Measurements from ENCODE around the gene SECISBP2L. TPM values are rescaled to one million over a fixed set of nuclear protein-coding genes. Genes with fewer than 3 reads are reported as not detected.

The SECISBP2L gene
- polyA plus RNA-seq, 1 donor (not counting 4 experiments of a cell fraction or from before 2014, with no cell fraction given), result 15.4 TPM

DNA sequence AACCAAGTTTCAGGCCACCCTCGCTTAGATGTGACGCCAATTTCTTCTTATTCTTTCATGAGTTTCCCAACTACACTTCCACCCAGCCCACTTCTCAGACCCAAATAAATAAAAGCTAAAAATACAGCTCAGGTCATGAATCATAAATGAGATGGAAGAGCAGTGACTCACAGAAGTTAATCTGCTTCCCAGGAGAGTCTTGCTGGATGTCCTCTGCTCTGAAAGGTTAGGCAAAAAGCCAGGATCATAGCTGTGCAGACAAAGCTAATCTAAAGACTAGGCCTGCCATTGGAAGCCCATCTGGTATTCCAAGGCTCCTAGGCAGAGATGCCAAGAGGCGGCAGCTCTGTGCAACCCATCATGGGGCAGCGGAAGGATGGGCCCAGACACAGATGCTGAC is 106.6 kb downstream of the SECISBP2L start:
- FAIRE-seq (peak; percentile 80), DNase-seq (ENCODE audit: low read depth, low spot score) (no peak)
- H3K9me1 ChIP-seq (ENCODE audit: control insufficient read depth, extremely low read depth, insufficient read depth, low read length), result no peaks in the 10 kb centered on the region
- no peaks in the 10 kb centered on the region for H3K36me3 ChIP-seq (ENCODE audit: control insufficient read depth in 2 of 2, extremely low read depth in 1 of 2, insufficient read depth in 2 of 2, low read length in 2 of 2)
- dilution Hi-C loops (cut with MboI; ENCODE audit: extremely low pct_ligation_motif_present, low sequenced_read_pairs), result no loop called here
- H2AFZ ChIP-seq (ENCODE audit: control insufficient read depth, low read length), result no peak overlapping the region
- no peak overlapping the region for H3K4me2 ChIP-seq (ENCODE audit: control insufficient read depth, extremely low read depth, insufficient read depth, low read depth, low read length)
- H3K4me1 ChIP-seq (ENCODE audit: control insufficient read depth, extremely low read depth, insufficient read depth, low read length), result peaks cover 10% of the 10 kb centered on the region
- H3K9ac ChIP-seq (ENCODE audit: control insufficient read depth, extremely low read depth, insufficient read depth, low read length), result no peak overlapping the region
- no peaks in the 10 kb centered on the region for H4K20me1 ChIP-seq (ENCODE audit: control insufficient read depth, extremely low read depth, insufficient read depth, low read length)
- no peak for TF ChIP-seq EZH2 (IDR thresholded peaks at IDR 0.05; ENCODE audit: low read length)
- TF ChIP-seq, protein P1, sequence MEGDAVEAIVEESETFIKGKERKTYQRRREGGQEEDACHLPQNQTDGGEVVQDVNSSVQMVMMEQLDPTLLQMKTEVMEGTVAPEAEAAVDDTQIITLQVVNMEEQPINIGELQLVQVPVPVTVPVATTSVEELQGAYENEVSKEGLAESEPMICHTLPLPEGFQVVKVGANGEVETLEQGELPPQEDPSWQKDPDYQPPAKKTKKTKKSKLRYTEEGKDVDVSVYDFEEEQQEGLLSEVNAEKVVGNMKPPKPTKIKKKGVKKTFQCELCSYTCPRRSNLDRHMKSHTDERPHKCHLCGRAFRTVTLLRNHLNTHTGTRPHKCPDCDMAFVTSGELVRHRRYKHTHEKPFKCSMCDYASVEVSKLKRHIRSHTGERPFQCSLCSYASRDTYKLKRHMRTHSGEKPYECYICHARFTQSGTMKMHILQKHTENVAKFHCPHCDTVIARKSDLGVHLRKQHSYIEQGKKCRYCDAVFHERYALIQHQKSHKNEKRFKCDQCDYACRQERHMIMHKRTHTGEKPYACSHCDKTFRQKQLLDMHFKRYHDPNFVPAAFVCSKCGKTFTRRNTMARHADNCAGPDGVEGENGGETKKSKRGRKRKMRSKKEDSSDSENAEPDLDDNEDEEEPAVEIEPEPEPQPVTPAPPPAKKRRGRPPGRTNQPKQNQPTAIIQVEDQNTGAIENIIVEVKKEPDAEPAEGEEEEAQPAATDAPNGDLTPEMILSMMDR (optimal IDR thresholded peaks at IDR 0.05 in 1 of 3, IDR thresholded peaks at IDR 0.05 in 1 of 3, conservative IDR thresholded peaks at IDR 0.05 in 1 of 3; ENCODE audit: extremely low read depth in 1 of 3, insufficient read depth in 2 of 3, low read length in 3 of 3), result no peak
- H3K27ac ChIP-seq (ENCODE audit: control insufficient read depth, insufficient read depth, low read length), result peak overlapping the region; percentile 3
- H3K27me3 ChIP-seq (ENCODE audit: control insufficient read depth, extremely low read depth, insufficient read depth, low read length), result no peaks in the 10 kb centered on the region
- H3K9me3 ChIP-seq (ENCODE audit: control insufficient read depth, low read depth, low read length), result no peaks in the 10 kb centered on the region
- H3K79me2 ChIP-seq (ENCODE audit: control insufficient read depth, insufficient read depth, low read length), result no peaks in the 10 kb centered on the region
- H3K4me3 ChIP-seq (ENCODE audit: control insufficient read depth in 2 of 3, extremely low read depth in 1 of 3, insufficient read depth in 2 of 3, low read depth in 1 of 3, low read length in 3 of 3), result no peak overlapping the region

Small RNA genes lying within 50 kb of the gene (small RNA-seq; reads per million reads assigned to genes)
- gene RF00019 (ENCODE audit: insufficient read length in 3 of 3, low read depth in 3 of 3, low replicate concordance in 1 of 3), result 0 reads per million in 3 experiments

Other genes starting within 250 kb of the SECISBP2L start
- gene CEP152, start 235.4 kb downstream of the SECISBP2L start, polyA plus RNA-seq, result 0.92 to 4.0 TPM (median 1.5 TPM) in 3 replicates
- gene EID1, start 168.3 kb downstream of the SECISBP2L start, polyA plus RNA-seq, result 99.0 to 125 TPM (median 120 TPM) in 3 replicates
- 0.61 to 0.94 TPM (median 0.87 TPM) in 3 replicates for gene SHC4, start 82.5 kb downstream of the SECISBP2L start, polyA plus RNA-seq
- gene COPS2, start 109.2 kb upstream of the SECISBP2L start, polyA plus RNA-seq, result 51.3 to 114 TPM (median 52.7 TPM) in 3 replicates
- gene GALK2, start 123.8 kb upstream of the SECISBP2L start, polyA plus RNA-seq, result 20.7 to 29.7 TPM (median 29.7 TPM) in 3 replicates

All from keratinocyte (primary cell).